Panc1 (cell line): ENCODE data around the gene MSH3. TPM values are rescaled to one million over a fixed set of nuclear protein-coding genes. Genes with fewer than 3 reads are reported as not detected.

ENCODE experiments used
- ATAC-seq: fragments of 200-7000 bp; cut with Tn5 transposase; 2 replicates; pipeline ENCODE4 v1.9.1; 2020; ENCODE audit warnings: mild to moderate bottlenecking, moderate library complexity
- BruUV-seq: library from RNA; stranded (reverse); fragments of 400-500 nt; replicated peaks from 2 replicates; lab custom pipeline; 2021; lab: Mats Ljungman, UMichigan
- CTCF ChIA-PET: fragments of 300-600 bp; sonication (Branson Sonifier 250); formaldehyde crosslinking; loops from one replicate; lab custom pipeline; 2022; ENCODE audit warnings: antibody characterized with exemption; lab: Charles Lee
- POLR2A ChIA-PET: fragments of 300-600 bp; sonication (Branson Sonifier 250); formaldehyde crosslinking; loops from one replicate; lab custom pipeline; 2022; ENCODE audit warnings: antibody characterized with exemption; lab: Charles Lee
- DNase-seq: peaks from one replicate; pipeline ENCODE4 v3.0.0-alpha.2; 2010; ENCODE audit warnings: low read depth, low spot score
- H3K27ac ChIP-seq: 2 replicates; pipeline ENCODE4 v1.5.1; 2011; ENCODE audit warnings: mild to moderate bottlenecking, low read length, inconsistent platforms
- H3K27me3 ChIP-seq: fragments of 200-500 bp; sonication (Bioruptor generic); 2 replicates; pipeline ENCODE4 v1.6.0; 2014; ENCODE audit warnings: low read length, inconsistent platforms; ENCODE audit not compliant: control insufficient read depth, insufficient read depth
- H3K36me3 ChIP-seq: fragments of 200-500 bp; sonication (Bioruptor generic); 2 replicates; pipeline ENCODE4 v1.5.1; 2014; ENCODE audit warnings: inconsistent platforms, mild to moderate bottlenecking, low read length, moderate library complexity; ENCODE audit not compliant: control insufficient read depth, insufficient read depth
- H3K4me1 ChIP-seq: 2 replicates; pipeline ENCODE4 v1.5.1; 2011; ENCODE audit warnings: inconsistent platforms, mild to moderate bottlenecking, low read length, moderate library complexity; ENCODE audit not compliant: control insufficient read depth, insufficient read depth
- H3K4me3 ChIP-seq, 2 experiments: 2 replicates each; pipeline ENCODE4 v1.5.1; 2011 to 2012; ENCODE audit warnings: low read depth in 2 of 2, low read length in 2 of 2, mild to moderate bottlenecking in 2 of 2, inconsistent platforms in 1 of 2, moderate library complexity in 1 of 2
- H3K9me3 ChIP-seq: fragments of 200-500 bp; sonication (Bioruptor generic); 2 replicates; pipeline ENCODE4 v1.5.1; 2014; ENCODE audit warnings: low read depth, mild to moderate bottlenecking, inconsistent platforms, low read length, moderate library complexity; ENCODE audit not compliant: control insufficient read depth, insufficient read depth
- CTCF ChIP-seq: fragments of 450-650 bp; IDR thresholded peaks from 2 replicates; pipeline ENCODE4 v1.5.1; 2017; ENCODE audit warnings: mild to moderate bottlenecking
- POLR2AphosphoS5 ChIP-seq: IDR thresholded peaks from 2 replicates; pipeline ENCODE4 v1.6.1; 2012; ENCODE audit warnings: mild to moderate bottlenecking, low read depth, low read length, moderate library complexity
- SIN3A ChIP-seq: IDR thresholded peaks from 2 replicates; pipeline ENCODE4 v1.6.1; 2012; ENCODE audit warnings: low read depth, mild to moderate bottlenecking, low read length, moderate library complexity, borderline replicate concordance; ENCODE audit not compliant: insufficient read depth
- TCF7L2 ChIP-seq: IDR thresholded peaks from 2 replicates; pipeline ENCODE4 v1.6.1; 2011; ENCODE audit warnings: mild to moderate bottlenecking, low read depth, low read length, inconsistent platforms
- in situ Hi-C: cut with HindIII; loops from 2 replicates; pipeline ENCODE4 v1.10.0; 2016; ENCODE audit warnings: low sequenced_read_pairs, low pct_unique_long_range_greater_than_20kb
- intact Hi-C: fragments of 100-400 bp; cut with micrococcal nuclease; formaldehyde crosslinking; loops from one replicate; pipeline ENCODE4 v1.10.0; 2022; ENCODE audit not compliant: unreplicated experiment
- total RNA-seq: library from RNA; stranded (reverse); gene quantifications from one replicate; pipeline ENCODE4 v1.2.1, GENCODE V29; 2021; ENCODE audit not compliant: unreplicated experiment
- TF ChIP-seq, protein P1 (sequence below), 2 experiments: IDR thresholded peaks; 2 replicates each; pipeline ENCODE4 v1.6.1; 2011 to 2012; ENCODE audit warnings: low read depth in 2 of 2, control low read depth in 1 of 2, low read length in 1 of 2, mild to moderate bottlenecking in 1 of 2, moderate library complexity in 1 of 2; ENCODE audit not compliant: insufficient read depth in 1 of 2

The MSH3 gene
- total RNA-seq, 1 experiment from 2014 or later = 18.9 TPM

DNA sequence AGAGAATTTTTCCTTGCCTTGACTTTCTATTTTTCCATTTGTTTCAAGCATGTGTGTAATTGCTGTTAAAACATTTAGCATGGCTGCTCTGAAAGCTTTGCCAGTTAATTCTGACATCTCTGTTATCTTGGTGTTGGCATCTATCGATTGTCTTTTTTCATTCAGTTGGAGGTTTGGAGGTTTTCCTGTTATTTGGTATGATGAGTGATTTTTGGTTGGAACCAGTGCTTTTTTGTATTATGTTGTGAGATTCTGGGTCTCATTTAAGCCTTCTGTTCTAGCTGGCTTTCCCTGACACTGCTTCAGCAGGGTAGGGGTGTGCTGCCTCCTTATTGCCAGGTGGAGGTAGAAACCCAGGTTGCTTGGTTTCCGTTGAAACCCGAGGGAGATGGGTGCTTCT, 41.2 kb downstream of the MSH3 start:
- no peaks in the 10 kb centered on the region for H3K4me1 ChIP-seq
- no peak for DNase-seq
- no peak overlapping the region for H3K4me3 ChIP-seq
- TF ChIP-seq CTCF = no peak
- TF ChIP-seq POLR2AphosphoS5 = no peak
- no peak for TF ChIP-seq SIN3A
- TF ChIP-seq, protein P1, sequence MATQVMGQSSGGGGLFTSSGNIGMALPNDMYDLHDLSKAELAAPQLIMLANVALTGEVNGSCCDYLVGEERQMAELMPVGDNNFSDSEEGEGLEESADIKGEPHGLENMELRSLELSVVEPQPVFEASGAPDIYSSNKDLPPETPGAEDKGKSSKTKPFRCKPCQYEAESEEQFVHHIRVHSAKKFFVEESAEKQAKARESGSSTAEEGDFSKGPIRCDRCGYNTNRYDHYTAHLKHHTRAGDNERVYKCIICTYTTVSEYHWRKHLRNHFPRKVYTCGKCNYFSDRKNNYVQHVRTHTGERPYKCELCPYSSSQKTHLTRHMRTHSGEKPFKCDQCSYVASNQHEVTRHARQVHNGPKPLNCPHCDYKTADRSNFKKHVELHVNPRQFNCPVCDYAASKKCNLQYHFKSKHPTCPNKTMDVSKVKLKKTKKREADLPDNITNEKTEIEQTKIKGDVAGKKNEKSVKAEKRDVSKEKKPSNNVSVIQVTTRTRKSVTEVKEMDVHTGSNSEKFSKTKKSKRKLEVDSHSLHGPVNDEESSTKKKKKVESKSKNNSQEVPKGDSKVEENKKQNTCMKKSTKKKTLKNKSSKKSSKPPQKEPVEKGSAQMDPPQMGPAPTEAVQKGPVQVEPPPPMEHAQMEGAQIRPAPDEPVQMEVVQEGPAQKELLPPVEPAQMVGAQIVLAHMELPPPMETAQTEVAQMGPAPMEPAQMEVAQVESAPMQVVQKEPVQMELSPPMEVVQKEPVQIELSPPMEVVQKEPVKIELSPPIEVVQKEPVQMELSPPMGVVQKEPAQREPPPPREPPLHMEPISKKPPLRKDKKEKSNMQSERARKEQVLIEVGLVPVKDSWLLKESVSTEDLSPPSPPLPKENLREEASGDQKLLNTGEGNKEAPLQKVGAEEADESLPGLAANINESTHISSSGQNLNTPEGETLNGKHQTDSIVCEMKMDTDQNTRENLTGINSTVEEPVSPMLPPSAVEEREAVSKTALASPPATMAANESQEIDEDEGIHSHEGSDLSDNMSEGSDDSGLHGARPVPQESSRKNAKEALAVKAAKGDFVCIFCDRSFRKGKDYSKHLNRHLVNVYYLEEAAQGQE (IDR thresholded peaks at IDR 0.05; ENCODE audit: insufficient read depth in 1 of 2, low read depth in 2 of 2, low read length in 1 of 2) = no peak
- no peak for TF ChIP-seq TCF7L2
- no peaks in the 10 kb centered on the region for H3K36me3 ChIP-seq
- no peak for ATAC-seq
- in situ Hi-C loops = no loop called here
- H3K27me3 ChIP-seq = no peaks in the 10 kb centered on the region
- ChIA-PET CTCF (no interaction called here), POLR2A (no interaction called here)
- H3K9me3 ChIP-seq = no peaks in the 10 kb centered on the region
- intact Hi-C loops = no loop called here
- no TSS peak for BruUV-seq
- no peak overlapping the region for H3K27ac ChIP-seq

GRCh38 chr5:80696450-80696849, 42.0 kb downstream of the MSH3 start:
- H3K9me3 ChIP-seq = no peaks in the 10 kb centered on the region
- no peaks in the 10 kb centered on the region for H3K4me1 ChIP-seq
- in situ Hi-C loops (no loop called here), intact Hi-C loops (no loop called here)
- DNase-seq (no peak), ATAC-seq (no peak)
- no TSS peak for BruUV-seq
- no peak overlapping the region for H3K27ac ChIP-seq
- ChIA-PET POLR2A (no interaction called here), CTCF (no interaction called here)
- no peaks in the 10 kb centered on the region for H3K36me3 ChIP-seq
- H3K4me3 ChIP-seq = no peak overlapping the region
- no peak for TF ChIP-seq CTCF
- TF ChIP-seq, protein P1 (IDR thresholded peaks at IDR 0.05; ENCODE audit: insufficient read depth in 1 of 2, low read depth in 2 of 2, low read length in 1 of 2) = no peak
- TF ChIP-seq TCF7L2 = no peak
- no peak for TF ChIP-seq SIN3A
- no peak for TF ChIP-seq POLR2AphosphoS5
- H3K27me3 ChIP-seq = no peaks in the 10 kb centered on the region
